Loucy (cell line): Measurements from ENCODE around the gene FCHSD2.

ENCODE experiments used
- EZH2phosphoT487 ChIP-seq: fragments of 200-600 bp; IDR thresholded peaks from 2 replicates; pipeline ENCODE4 v1.6.1; 2018; ENCODE audit warnings: antibody characterized with exemption, mild to moderate bottlenecking, moderate library complexity, borderline replicate concordance
- TF ChIP-seq, protein P1 (sequence below): fragments of 200-600 bp; sonication (generic); conservative IDR thresholded peaks from 2 replicates; pipeline ENCODE4 v1.5.1; 2014; ENCODE audit warnings: mild to moderate bottlenecking, antibody characterized with exemption, low read length

DNA sequence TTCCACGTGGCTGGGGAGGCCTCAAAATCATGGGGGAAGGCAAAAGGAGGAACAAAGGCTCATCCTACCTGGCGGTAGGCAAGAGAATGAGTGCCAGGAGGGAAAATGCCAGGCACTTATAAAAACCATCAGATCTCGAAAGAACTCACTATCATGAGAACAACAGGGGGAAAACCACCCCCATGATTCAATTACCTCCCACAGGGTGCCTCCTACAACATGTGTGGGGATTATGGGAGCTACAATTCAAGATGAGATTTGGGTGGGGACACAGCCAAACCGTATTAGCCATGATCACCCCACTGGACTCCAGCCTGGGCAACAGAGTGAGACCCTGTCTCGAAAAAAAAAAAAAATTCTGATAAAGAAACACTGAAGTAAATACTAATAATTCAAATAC, 87.1 kb downstream of the FCHSD2 start:
- TF ChIP-seq, protein P1, sequence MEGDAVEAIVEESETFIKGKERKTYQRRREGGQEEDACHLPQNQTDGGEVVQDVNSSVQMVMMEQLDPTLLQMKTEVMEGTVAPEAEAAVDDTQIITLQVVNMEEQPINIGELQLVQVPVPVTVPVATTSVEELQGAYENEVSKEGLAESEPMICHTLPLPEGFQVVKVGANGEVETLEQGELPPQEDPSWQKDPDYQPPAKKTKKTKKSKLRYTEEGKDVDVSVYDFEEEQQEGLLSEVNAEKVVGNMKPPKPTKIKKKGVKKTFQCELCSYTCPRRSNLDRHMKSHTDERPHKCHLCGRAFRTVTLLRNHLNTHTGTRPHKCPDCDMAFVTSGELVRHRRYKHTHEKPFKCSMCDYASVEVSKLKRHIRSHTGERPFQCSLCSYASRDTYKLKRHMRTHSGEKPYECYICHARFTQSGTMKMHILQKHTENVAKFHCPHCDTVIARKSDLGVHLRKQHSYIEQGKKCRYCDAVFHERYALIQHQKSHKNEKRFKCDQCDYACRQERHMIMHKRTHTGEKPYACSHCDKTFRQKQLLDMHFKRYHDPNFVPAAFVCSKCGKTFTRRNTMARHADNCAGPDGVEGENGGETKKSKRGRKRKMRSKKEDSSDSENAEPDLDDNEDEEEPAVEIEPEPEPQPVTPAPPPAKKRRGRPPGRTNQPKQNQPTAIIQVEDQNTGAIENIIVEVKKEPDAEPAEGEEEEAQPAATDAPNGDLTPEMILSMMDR: no peak
- TF ChIP-seq EZH2phosphoT487: no peak
